HG02642 (cell line): ENCODE results near the gene NASP.

Experiments used
- ATAC-seq: cut with Tn5 transposase; IDR thresholded peaks from one replicate; pipeline ENCODE4 v1.9.1; 2021; ENCODE audit warnings: mild to moderate bottlenecking; ENCODE audit not compliant: unreplicated experiment, poor library complexity

The NASP gene

GRCh38 chr1:45660336-45660735 is 76.5 kb downstream of the NASP start:
- no peak for ATAC-seq

DNA sequence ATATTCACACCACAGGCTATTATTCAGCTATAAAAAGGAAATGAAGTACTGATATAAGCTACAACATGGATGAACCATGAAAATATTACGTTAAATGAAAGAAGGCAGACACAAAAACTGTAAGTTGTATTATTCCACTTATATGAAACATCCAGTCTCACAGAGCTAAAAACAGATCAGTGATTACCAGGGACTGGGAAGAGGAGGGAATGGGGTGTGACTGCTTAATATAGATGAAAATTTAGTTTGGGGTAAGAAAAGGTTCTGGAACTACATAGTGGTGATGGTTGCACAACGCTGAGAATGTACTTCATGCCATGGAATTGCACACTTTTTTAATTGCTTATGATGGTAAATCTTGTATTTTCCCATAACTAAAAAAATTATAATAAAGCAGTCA is 83.0 kb downstream of the NASP start:
- ATAC-seq: no peak

DNA sequence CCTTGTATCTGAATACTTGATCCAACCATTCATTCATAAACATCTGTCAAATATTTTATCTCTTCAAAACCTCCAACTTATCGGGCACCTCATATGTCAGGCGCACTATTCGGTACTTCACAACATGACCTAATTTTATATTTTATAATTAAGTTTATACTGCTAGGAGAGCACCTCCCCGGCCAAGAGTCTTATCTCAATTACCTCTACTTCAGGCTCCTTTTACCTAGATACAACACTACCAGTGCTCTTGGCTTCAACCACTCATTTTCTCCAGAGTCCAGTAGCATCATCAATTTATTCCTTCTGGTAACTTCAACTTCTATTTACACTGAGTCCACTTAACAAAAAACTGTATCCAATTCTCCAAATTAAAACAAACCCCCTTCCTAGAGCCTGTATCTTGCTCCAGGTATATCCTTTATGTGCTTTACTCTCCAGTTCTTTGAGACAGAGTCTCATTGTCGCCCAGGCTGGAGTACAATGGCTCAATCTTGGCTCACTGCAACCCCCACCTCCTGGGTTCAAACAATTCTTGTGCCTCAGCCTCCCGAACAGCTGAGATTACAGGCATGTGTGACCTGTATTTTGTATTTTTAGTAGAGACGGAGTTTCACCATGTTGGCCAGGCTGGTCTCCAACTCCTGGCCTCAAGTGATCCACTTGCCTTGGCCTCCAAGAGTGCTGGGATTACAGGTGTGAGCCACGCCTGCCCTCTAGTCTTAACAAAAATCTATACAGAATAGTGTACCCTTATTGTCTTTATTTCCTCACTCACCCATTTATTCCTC is 83.7 kb downstream of the NASP start:
- ATAC-seq: no peak
